PC-9 (cell line): ENCODE data around the gene TEX26.

ENCODE experiments used
- EZH2 ChIP-seq: fragments of 200-600 bp; sonication (generic); IDR thresholded peaks from 2 replicates; pipeline ENCODE4 v1.8.0; 2017; ENCODE audit warnings: antibody characterized with exemption, low read depth
- TF ChIP-seq, protein P1 (sequence below): fragments of 200-600 bp; sonication (generic); conservative IDR thresholded peaks from 2 replicates; pipeline ENCODE4 v1.6.1; 2017; ENCODE audit warnings: mixed run types, antibody characterized with exemption, mild to moderate bottlenecking, moderate library complexity

DNA sequence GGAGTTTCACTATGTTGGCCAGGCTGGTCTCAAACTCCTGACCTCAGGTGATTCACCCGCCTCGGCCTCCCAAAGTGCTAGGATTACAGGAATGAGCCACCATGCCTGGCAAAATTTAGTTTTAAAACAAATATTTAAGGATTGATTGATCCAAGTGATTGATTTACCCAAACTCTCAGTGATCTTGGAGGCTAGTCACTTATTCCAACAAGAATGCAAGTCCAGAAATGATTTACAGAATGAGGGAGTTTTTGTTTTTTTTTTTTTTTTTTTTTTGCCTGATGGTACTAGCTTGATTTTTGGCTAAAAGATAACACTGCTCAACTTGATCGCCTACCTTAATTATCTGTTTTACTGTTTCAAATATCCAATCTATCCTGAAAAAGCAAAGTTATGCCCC, 5.7 kb upstream of the TEX26 start:
- TF ChIP-seq, protein P1, sequence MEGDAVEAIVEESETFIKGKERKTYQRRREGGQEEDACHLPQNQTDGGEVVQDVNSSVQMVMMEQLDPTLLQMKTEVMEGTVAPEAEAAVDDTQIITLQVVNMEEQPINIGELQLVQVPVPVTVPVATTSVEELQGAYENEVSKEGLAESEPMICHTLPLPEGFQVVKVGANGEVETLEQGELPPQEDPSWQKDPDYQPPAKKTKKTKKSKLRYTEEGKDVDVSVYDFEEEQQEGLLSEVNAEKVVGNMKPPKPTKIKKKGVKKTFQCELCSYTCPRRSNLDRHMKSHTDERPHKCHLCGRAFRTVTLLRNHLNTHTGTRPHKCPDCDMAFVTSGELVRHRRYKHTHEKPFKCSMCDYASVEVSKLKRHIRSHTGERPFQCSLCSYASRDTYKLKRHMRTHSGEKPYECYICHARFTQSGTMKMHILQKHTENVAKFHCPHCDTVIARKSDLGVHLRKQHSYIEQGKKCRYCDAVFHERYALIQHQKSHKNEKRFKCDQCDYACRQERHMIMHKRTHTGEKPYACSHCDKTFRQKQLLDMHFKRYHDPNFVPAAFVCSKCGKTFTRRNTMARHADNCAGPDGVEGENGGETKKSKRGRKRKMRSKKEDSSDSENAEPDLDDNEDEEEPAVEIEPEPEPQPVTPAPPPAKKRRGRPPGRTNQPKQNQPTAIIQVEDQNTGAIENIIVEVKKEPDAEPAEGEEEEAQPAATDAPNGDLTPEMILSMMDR: no peak
- TF ChIP-seq EZH2: no peak
